Measurements from ENCODE around the gene ALG11.

ALG11 gene

GRCh38 chr13:51999510-51999911 lies 12.7 kb upstream of the ALG11 start:
- peak overlapping the region; percentile 59 for H3K27ac ChIP-seq

GRCh38 chr13:51999921-52000320 lies 12.3 kb upstream of the ALG11 start:
- H3K27ac ChIP-seq = no peak overlapping the region
- TF ChIP-seq CTCF (IDR thresholded peaks at IDR 0.05) (no peak), ZFX (IDR thresholded peaks at IDR 0.05; ENCODE audit: borderline replicate concordance) (no peak)

More at GRCh38 chr13:51999510-51999911, 12.7 kb upstream of the ALG11 start:
- TF ChIP-seq CTCF (IDR thresholded peaks at IDR 0.05) (no peak), ZFX (IDR thresholded peaks at IDR 0.05; ENCODE audit: borderline replicate concordance) (no peak)

- no peak for TF ChIP-seq ZFX (IDR thresholded peaks at IDR 0.05; ENCODE audit: borderline replicate concordance)
- peak; percentile 76 for TF ChIP-seq CTCF (IDR thresholded peaks at IDR 0.05)
- H3K27ac ChIP-seq = no peak overlapping the region
These were observed 11.0 kb upstream of the ALG11 start for GRCh38 chr13:52001120-52001731.

- no peak overlapping the region for H3K27ac ChIP-seq
- no peak for TF ChIP-seq CTCF (IDR thresholded peaks at IDR 0.05)
- TF ChIP-seq ZFX (IDR thresholded peaks at IDR 0.05; ENCODE audit: borderline replicate concordance) = no peak
These were observed 9.8 kb upstream of the ALG11 start for GRCh38 chr13:52002361-52002760.

DNA sequence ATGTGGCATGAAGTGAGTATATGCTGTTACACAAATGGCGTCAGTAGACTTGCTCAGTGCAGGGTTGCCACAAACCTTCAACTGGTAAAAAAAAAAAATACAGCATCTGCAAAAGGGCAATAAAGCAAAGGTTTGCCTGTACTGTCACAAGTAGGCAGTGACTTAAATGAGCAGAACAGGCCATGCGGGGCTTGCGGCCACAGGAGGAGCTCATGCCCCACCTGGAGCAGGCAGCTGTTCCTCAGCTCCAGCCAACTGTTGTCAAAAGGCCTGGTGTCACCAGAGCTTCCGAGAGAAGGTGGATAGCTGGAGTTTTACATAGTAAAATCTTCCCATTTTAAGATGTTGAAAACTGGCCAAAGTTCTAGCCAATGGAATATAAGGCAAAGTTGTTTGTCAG lies 8.7 kb upstream of the ALG11 start:
- TF ChIP-seq ZFX (IDR thresholded peaks at IDR 0.05; ENCODE audit: borderline replicate concordance) (no peak), CTCF (IDR thresholded peaks at IDR 0.05) (no peak)
- no peak overlapping the region for H3K27ac ChIP-seq

- TF ChIP-seq ZFX (IDR thresholded peaks at IDR 0.05; ENCODE audit: borderline replicate concordance) (no peak), CTCF (IDR thresholded peaks at IDR 0.05) (no peak)
- no peak overlapping the region for H3K27ac ChIP-seq
These were observed 7.6 kb upstream of the ALG11 start for GRCh38 chr13:52004511-52005170.

DNA sequence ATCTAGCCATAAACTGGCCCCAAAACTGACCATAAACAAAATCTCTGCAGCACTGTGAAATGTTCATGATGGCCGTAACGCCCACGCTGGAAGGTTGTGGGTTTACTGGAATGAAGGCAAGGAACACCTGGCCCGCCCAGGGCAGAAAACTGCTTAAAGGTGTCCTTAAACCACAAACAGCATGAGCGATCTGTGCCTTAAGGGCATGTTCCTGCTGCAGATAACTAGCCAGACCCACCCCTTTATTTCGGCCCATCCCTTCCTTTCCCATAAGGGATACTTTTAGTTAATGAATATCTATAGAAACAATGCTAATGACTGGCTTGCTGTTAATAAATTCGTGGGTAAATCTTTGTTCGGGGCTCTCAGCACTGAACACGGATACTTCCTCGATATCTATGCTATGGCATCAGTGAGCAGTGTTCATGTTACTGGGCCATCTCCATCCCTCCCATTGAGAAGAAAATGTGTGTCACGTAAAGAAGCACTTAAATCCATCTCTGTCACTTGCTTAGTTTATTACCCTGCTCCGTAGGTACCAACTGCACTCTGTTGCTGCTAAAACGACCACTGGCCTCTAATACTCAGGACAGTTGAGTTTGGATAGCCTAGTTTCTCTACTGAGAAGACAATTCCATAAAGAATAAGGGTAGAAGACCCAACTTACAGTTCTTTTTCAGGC lies 6.2 kb upstream of the ALG11 start:
- no peak overlapping the region for H3K27ac ChIP-seq
- TF ChIP-seq CTCF (IDR thresholded peaks at IDR 0.05) (no peak), ZFX (IDR thresholded peaks at IDR 0.05; ENCODE audit: borderline replicate concordance) (no peak)
